NT2/D1 (cell line): ENCODE results near the gene TMED8.
"Not testable (repeated sequence)": the region's sequence is repeated elsewhere in the genome, so short reads cannot be mapped to it uniquely, and the experiment has no call there.

Source experiments
- DNase-seq: peaks from one replicate; pipeline ENCODE4 v3.0.0-alpha.2; 2011; ENCODE audit warnings: low read depth, low spot score
- H3K27me3 ChIP-seq: 2 replicates; pipeline ENCODE4 v1.6.0; 2011; ENCODE audit warnings: mild to moderate bottlenecking; ENCODE audit not compliant: insufficient read length, insufficient read depth
- H3K36me3 ChIP-seq: 2 replicates; pipeline ENCODE4 v1.6.1; 2011; ENCODE audit warnings: mild to moderate bottlenecking, low read length, mixed read lengths; ENCODE audit not compliant: insufficient read depth, insufficient read length
- H3K4me1 ChIP-seq: 2 replicates; pipeline ENCODE4 v1.5.1; 2011; ENCODE audit not compliant: insufficient read depth, insufficient read length
- H3K4me3 ChIP-seq: 2 replicates; pipeline ENCODE4 v1.5.1; 2011; ENCODE audit warnings: low read depth; ENCODE audit not compliant: insufficient read length
- H3K9ac ChIP-seq: 2 replicates; pipeline ENCODE4 v1.6.0; 2011; ENCODE audit warnings: low read depth; ENCODE audit not compliant: insufficient read length
- H3K9me3 ChIP-seq: 2 replicates; pipeline ENCODE4 v1.5.1; 2011; ENCODE audit warnings: mild to moderate bottlenecking, low read length; ENCODE audit not compliant: insufficient read depth
- SUZ12 ChIP-seq: IDR thresholded peaks from 2 replicates; pipeline ENCODE4 v1.6.1; 2011; ENCODE audit not compliant: insufficient read length, insufficient read depth; ENCODE audit errors: extremely low read depth
- YY1 ChIP-seq: IDR thresholded peaks from 2 replicates; pipeline ENCODE4 v1.6.1; 2011; ENCODE audit not compliant: insufficient read length, insufficient read depth
- ZNF274 ChIP-seq: IDR thresholded peaks from 2 replicates; pipeline ENCODE4 v1.6.1; 2011; ENCODE audit warnings: mild to moderate bottlenecking, low read depth, low read length

The TMED8 gene

DNA sequence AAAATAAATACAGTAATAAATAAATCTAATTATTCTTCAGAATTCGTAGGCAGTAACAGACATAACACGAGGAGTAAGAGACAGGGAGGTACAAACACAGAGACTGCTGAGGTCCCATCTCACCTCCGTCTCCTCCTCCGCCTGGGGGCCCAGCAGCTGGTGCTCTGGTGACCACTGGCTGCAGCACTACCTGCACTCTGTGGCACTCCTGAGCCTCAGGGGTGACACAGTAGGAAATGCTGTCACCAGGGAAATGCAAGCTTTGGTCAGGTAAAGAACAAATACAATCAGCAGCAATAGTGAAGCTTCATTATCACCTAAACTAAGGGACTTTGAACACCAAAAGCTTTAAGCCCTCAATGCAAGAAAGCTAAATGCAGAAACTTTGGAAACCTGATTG lies 36.5 kb downstream of the TMED8 start:
- H3K9ac ChIP-seq = no peak overlapping the region
- H3K9me3 ChIP-seq = no peaks in the 10 kb centered on the region
- TF ChIP-seq ZNF274 = no peak
- TF ChIP-seq SUZ12 = no peak
- no peak for TF ChIP-seq YY1
- no peaks in the 10 kb centered on the region for H3K27me3 ChIP-seq
- peaks cover 21% of the 10 kb centered on the region for H3K36me3 ChIP-seq
- no peak overlapping the region for H3K4me3 ChIP-seq
- no peak for DNase-seq
- no peaks in the 10 kb centered on the region for H3K4me1 ChIP-seq

DNA sequence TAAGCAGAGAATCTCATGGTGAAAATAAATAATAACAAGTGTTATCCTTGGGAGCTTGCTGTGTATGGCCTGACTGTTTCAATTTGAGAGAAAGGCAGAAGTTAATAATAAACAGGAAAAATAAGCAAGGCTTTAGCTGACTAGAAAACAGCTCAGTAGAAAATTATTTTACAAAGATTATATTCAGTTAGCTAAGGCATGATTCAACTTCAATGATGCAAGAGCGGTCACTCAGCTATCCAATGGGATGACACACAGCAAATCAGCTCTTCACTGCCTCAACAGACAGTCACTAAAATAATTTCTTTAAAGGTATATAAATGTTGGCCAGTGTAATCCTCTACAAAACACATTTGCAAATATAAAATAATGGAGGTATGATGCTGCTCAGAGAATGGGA lies 37.5 kb downstream of the TMED8 start:
- no peak for DNase-seq
- no peaks in the 10 kb centered on the region for H3K4me1 ChIP-seq
- TF ChIP-seq ZNF274 = no peak
- TF ChIP-seq YY1 = no peak
- no peak for TF ChIP-seq SUZ12
- no peaks in the 10 kb centered on the region for H3K9me3 ChIP-seq
- H3K36me3 ChIP-seq = peaks cover 21% of the 10 kb centered on the region
- no peak overlapping the region for H3K4me3 ChIP-seq
- no peak overlapping the region for H3K9ac ChIP-seq
- H3K27me3 ChIP-seq = no peaks in the 10 kb centered on the region

DNA sequence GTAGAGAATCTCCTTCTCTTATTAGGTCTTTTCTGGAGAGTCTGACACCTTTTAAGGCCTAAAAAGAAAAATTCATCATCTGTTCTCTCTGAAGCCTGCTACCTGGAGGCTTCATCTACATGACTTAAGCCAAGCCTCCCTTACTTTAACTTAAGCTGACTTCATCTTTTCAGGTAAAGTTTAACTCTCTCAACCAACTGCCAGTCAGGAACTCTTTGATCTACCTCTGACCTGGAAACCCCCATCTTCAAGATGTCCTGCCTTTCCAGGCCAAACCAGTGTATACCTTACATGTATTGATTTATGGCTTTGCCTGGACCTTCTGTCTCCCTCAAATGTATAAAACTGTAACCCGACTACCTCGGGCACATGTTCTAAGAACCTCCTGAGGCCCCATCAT lies 38.6 kb downstream of the TMED8 start:
- Histone ChIP-seq H3K4me3 (no peak overlapping the region), H3K36me3 (peaks cover 20% of the 10 kb centered on the region), H3K27me3 (no peaks in the 10 kb centered on the region), H3K9me3 (no peaks in the 10 kb centered on the region), H3K9ac (no peak overlapping the region), H3K4me1 (no peaks in the 10 kb centered on the region)
- DNase-seq = no peak
- TF ChIP-seq SUZ12 (no peak), YY1 (no peak), ZNF274 (no peak)

DNA sequence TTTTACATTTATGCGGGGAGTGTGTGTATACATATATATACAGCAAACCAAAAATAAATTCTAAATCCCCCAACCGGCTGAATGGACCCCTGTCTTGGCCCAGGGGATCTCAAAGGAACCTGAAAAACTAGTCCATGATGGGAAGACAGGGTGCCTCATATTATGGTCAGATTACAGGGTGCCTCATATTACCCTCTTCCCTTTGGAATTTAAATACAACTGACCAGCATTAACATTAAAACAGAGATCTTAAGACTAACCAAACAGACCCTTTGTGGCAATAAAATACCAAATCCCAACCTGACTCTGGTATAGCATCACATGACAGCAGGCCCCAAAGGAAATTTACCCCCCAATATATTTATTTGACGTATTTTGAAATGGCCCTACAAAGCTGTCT lies 39.0 kb downstream of the TMED8 start:
- no peak overlapping the region for H3K4me3 ChIP-seq
- peaks cover 17% of the 10 kb centered on the region for H3K36me3 ChIP-seq
- no peaks in the 10 kb centered on the region for H3K9me3 ChIP-seq
- TF ChIP-seq SUZ12 = no peak
- no peak for TF ChIP-seq YY1
- no peak for TF ChIP-seq ZNF274
- H3K27me3 ChIP-seq = no peaks in the 10 kb centered on the region
- no peak overlapping the region for H3K9ac ChIP-seq
- DNase-seq = no peak
- no peaks in the 10 kb centered on the region for H3K4me1 ChIP-seq

GRCh38 chr14:77337255-77337654 lies 39.6 kb downstream of the TMED8 start:
- not testable (repeated sequence) for H3K9ac ChIP-seq, H3K27me3 ChIP-seq, H3K9me3 ChIP-seq

DNA sequence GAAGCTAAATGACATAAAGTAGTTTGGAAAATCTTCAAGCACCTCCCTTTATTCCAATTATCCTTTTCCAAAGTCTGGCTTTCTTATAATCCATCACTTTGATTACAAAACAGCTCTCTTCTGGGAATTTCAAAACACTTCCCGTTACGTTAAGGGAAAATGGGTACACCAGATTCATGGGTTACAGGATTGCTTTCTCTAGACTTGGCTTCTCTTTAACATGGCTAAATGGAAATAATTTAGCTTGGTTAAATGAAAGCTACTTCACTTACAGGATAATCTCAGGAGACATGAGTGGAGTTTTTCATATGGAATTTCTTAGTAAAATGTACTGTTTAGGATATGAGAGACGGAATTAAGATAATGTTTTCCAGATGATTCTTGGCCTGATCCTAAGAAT lies 41.3 kb downstream of the TMED8 start:
- peaks cover 5% of the 10 kb centered on the region for H3K36me3 ChIP-seq
- H3K9me3 ChIP-seq = no peaks in the 10 kb centered on the region
- H3K4me3 ChIP-seq = no peak overlapping the region
- TF ChIP-seq YY1 (no peak), SUZ12 (no peak), ZNF274 (no peak)
- no peak overlapping the region for H3K9ac ChIP-seq
- no peaks in the 10 kb centered on the region for H3K4me1 ChIP-seq
- H3K27me3 ChIP-seq = no peaks in the 10 kb centered on the region
- no peak for DNase-seq

More at GRCh38 chr14:77337255-77337654, 39.6 kb downstream of the TMED8 start:
- peaks cover 17% of the 10 kb centered on the region for H3K36me3 ChIP-seq
- not testable (repeated sequence) for DNase-seq, H3K4me3 ChIP-seq, H3K4me1 ChIP-seq

GRCh38 chr14:77329872-77330271 lies 47.0 kb downstream of the TMED8 start:
- peaks cover 6% of the 10 kb centered on the region for H3K4me1 ChIP-seq
- no peaks in the 10 kb centered on the region for H3K27me3 ChIP-seq
- no peak overlapping the region for H3K9ac ChIP-seq
- no peak overlapping the region for H3K4me3 ChIP-seq
- TF ChIP-seq SUZ12 (no peak), YY1 (no peak), ZNF274 (no peak)
- H3K36me3 ChIP-seq = no peaks in the 10 kb centered on the region
- H3K9me3 ChIP-seq = no peaks in the 10 kb centered on the region
- DNase-seq = no peak

DNA sequence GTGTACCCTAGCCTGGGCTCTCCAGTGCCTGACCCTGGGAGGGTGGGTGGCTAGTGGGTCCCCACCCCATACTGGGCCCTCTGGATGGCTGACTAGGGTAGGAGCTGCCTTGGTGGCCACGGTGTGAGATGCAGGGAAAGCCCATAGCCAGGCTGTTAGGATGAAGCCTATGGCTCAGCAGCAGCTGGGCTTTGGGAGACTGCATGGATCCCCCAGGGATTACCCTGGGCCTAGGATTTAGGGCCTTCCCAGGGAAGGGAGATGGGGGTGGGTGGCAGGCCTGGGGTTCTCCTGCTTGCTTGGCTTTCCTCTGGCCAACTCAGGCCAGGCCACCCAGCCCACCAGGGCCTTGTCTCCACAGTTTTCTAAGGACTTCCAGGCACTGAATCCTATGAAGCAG lies 49.8 kb downstream of the TMED8 start:
- Histone ChIP-seq H3K9me3 (no peaks in the 10 kb centered on the region), H3K36me3 (no peaks in the 10 kb centered on the region), H3K9ac (no peak overlapping the region), H3K4me1 (peaks cover 8% of the 10 kb centered on the region), H3K4me3 (no peak overlapping the region), H3K27me3 (no peaks in the 10 kb centered on the region)
- no peak for DNase-seq
- no peak for TF ChIP-seq SUZ12
- TF ChIP-seq ZNF274 = no peak
- TF ChIP-seq YY1 = no peak
